NK-92 (cell line): Measurements from ENCODE around the gene LRRC8B.
"Not testable (repeated sequence)": the region's sequence is repeated elsewhere in the genome, so short reads cannot be mapped to it uniquely, and the experiment has no call there.

Experiments used
- DNase-seq: peaks from one replicate; lab custom pipeline; 2025; ENCODE audit not compliant: unreplicated experiment; lab: John Stamatoyannopoulos, UW

The LRRC8B gene

DNA sequence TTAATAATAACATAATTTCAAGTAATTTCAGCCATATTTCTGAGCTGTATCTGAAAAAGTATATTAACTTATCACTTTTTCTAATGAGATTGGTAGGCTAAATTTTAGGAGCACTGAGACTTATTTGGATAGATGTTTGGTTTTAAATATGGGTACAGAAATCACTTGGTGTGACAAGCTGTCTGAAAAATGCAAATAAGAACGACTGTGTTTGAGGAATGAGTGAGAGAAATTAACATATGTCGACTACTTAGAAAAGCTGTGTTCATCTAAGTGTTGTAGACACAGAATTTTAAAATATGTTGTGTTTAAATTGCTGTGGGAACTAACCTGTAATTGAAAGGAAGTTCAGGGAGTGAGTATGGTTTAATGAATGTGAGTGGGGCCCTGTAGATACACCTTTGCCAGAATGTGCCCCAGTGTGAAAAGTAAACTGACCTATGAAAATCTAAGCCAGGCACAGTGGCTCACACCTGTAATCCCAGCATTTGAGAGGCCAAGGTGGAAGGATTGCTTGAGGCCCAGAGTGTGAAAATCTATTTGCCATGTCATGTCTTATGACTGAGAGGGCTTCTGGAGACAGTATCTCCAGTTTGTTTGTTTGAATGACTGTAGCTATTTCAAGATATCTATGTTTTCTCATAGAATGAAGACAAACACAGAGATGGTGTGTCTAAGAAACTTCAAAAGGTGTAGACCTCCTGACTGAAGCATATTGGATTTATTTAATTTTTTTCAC is 54.5 kb downstream of the LRRC8B start:
- DNase-seq = no peak

DNA sequence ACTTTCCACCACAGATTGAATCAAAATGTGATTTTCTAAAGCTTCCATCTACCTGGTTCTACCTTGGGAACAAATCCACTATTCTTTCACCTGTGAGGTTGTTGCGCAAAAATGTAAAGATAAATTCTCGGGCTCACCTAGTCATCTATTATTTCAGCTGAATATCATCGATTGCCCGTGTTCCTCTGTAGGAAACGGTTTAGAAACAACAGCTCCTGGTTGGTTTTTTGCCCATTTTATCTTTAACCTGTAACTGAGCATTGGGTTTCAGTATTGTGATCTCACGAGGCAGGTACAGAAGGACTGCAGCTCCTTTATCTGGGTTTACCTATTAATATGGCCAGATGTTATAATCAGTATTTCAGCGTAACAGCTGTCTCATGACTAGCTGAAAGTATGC is 55.4 kb downstream of the LRRC8B start:
- DNase-seq = no peak

DNA sequence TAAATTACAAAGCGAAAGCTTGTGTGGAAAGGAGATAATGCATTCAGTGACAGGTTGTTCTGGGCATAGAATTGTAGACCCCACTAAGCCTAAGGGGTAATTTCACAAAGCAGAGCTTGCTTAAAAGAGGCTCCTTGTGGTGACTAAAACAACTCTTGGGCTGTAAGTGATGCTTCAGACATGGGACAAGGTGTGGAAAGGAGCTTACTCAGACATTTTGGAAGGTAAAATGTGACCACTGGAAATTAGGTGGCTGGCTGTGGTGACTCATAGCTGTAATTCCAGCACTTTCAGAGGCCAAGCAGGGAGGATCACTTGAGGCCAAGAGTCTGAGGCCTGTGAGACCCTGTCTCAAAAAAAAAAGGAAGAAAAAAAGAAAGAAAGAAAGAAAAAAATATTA is 57.2 kb downstream of the LRRC8B start:
- no peak for DNase-seq

DNA sequence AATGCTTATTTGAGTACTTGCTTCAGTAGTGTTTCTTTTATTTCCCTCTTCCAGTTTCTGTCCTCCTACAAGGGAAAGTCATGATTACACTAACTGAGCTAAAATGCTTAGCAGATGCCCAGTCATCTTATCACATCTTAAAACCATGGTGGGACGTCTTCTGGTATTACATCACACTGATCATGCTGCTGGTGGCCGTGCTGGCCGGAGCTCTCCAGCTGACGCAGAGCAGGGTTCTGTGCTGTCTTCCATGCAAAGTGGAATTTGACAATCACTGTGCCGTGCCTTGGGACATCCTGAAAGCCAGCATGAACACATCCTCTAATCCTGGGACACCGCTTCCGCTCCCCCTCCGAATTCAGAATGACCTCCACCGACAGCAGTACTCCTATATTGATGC is 57.9 kb downstream of the LRRC8B start:
- DNase-seq = no peak

DNA sequence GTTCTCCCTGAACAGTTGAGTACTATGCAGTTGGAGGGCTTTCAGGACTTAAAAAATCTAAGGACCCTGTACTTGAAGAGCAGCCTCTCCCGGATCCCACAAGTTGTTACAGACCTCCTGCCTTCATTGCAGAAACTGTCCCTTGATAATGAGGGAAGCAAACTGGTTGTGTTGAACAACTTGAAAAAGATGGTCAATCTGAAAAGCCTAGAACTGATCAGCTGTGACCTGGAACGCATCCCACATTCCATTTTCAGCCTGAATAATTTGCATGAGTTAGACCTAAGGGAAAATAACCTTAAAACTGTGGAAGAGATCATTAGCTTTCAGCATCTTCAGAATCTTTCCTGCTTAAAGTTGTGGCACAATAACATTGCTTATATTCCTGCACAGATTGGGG is 59.6 kb downstream of the LRRC8B start:
- DNase-seq = no peak

DNA sequence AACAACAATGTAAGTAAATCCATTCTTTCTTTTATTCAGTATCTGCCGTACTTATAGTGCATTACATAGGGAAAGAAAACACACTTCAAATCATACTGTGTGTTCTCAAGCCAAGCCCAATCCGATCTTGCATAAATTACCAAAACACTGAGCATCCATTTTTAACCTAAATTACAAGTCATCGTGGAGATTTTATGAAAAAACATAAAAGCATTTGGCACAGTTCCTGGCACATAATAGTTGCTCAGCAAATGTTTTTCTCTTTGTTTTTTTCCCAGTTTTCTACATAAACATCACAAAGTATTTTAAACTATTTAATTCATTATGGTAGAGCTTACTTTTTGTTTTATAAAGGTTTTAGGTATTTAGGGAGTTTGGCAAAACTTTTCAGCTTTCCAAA is 60.2 kb downstream of the LRRC8B start:
- no peak for DNase-seq

DNA sequence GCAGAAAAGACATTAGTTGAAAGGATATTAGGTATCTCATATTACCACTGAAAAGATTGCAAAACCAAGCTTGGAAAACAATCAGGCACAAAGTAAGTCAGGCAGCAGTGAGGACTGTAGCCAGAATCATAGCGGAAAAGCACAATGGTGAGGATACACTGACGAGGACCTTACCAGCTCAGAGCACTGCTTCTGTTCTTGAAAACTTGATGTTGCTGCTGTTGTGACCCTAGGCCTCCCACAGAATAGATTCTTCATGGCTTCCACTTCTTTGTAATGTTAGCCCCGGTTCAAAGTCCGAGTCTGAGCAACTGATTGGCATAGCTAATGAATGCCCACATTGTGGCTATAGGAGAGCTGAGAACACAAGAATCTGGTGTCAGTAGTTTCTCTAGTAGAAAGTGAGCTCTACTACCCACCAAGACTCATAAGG is 63.1 kb downstream of the LRRC8B start:
- no peak for DNase-seq

DNA sequence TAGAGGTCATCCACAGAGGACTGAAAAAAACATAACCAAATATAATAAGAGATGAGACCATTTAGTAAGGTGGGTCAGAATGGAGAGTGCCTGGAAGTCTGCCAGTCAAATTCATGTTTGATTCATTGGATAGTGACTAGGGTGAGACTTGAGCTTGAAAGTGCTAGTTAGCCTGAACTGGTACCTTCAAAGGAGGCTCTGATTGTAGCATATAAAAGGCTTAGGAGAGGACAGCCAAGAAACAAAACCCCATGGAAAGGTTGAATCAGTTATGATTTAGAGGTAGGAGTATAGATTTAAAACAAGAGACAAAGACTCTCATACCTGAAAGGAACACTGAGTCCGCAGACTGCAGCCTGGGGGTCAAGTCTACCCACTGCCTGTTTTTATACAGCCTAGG is 63.9 kb downstream of the LRRC8B start:
- no peak for DNase-seq

DNA sequence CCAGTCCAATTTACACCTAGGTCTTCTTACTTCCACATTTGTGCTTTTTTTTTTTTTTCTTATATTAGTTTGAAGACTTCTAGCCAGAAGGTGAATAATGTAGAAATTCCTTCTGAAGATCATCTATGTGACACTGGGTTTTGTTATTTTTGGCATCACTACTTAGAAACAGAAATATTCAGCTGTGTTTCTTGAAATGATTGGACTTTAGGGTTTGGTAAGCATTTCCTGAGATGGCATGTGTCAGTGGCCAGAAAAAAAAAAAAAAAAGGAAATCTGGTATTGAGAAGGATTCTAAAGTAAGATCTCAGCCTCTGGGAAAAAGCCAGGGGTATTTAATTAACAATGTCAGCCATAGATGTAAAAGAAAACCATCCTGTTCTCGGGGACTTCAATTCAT is 64.9 kb downstream of the LRRC8B start:
- no peak for DNase-seq

DNA sequence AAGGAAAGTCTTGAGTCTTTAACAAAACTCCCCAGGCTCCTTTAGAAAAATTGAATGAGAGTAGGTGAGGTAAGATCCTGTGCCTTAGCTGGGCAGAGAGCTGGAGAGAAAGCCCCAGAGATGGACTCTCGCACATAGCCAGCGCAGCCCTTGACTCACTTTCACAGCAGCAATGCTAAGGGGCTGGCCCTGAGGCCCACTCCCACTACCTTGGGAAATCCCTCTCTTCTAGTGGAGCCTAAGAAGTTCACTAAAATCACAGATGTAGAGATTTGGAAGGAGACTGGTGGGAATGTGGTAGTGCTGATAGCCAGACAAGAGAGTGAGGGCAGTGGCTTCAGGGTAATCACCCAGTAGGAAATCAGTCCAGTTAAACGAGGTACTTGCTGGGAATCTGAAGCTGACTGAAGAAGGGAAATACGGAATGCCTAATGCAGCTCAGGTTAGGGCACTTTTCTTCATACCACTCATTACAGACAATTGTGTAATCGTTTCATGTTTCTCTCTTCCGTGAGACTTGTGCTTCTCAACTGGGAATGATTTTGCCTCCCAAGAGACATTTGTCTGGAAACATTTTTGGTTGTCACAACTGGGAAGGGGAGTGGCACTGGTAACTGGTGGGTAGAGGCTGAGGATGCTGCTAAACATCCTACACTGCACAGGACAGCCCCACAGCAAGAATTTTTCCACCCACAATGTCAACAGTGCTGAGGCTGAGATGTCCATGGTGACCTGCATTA is 65.9 kb downstream of the LRRC8B start:
- no peak for DNase-seq

DNA sequence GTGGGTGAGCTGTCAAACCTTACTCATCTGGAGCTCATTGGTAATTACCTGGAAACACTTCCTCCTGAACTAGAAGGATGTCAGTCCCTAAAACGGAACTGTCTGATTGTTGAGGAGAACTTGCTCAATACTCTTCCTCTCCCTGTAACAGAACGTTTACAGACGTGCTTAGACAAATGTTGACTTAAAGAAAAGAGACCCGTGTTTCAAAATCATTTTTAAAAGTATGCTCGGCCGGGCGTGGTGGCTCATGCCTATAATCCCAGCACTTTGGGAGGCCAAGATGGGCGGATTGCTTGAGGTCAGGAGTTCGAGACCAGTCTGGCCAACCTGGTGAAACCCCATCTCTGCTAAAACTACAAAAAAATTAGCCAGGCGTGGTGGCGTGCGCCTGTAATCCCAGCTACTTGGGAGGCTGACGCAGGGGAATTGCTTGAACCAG is 68.3 kb downstream of the LRRC8B start:
- not testable (repeated sequence) for DNase-seq

DNA sequence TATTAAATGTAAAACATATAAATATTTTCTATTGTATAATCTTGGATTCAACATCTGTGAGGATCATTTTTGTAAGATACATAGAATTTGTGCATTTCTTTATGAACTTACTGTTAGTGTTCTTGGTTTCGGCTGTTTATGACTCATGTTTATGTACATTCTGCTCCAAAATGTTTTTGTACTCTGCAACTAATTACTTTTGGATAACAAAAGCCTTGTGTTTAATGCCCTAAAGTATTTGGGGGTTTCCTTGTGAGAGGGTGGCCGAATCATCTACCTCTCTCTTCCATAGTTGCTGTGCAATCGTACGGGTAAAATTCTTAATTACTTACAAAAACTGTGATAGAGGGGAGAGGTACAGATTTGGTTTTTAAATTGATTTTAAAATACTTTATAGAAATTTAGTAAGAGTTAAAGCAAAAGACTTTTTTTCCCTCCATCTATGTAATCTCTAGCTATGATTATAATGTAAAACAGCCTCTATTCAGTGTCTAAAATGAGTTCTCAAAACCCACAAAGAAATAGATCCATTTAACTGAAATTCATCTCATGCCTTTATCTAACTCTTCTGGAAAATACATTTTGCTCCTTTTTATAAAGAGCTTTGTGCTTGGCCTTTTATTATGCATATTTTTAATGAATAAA is 69.6 kb downstream of the LRRC8B start:
- no peak for DNase-seq

DNA sequence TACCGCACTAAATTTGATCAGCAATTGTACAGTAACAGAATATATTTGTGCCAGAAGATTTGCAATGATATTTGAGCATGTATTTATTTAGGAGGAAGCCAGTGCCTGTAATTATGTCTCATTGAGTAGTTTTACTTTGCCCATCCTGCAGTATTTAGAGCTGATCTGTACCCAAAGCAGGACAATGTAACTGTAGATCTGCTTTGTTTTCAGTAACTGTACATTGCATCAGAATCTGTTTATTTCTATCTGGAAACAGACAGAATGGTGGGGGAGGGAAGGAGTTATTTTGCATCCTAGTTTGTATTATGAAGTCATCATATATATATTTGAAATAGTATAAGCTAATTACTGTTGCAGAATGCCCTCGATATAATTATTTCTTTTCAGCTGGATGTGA is 72.1 kb downstream of the LRRC8B start:
- no peak for DNase-seq

DNA sequence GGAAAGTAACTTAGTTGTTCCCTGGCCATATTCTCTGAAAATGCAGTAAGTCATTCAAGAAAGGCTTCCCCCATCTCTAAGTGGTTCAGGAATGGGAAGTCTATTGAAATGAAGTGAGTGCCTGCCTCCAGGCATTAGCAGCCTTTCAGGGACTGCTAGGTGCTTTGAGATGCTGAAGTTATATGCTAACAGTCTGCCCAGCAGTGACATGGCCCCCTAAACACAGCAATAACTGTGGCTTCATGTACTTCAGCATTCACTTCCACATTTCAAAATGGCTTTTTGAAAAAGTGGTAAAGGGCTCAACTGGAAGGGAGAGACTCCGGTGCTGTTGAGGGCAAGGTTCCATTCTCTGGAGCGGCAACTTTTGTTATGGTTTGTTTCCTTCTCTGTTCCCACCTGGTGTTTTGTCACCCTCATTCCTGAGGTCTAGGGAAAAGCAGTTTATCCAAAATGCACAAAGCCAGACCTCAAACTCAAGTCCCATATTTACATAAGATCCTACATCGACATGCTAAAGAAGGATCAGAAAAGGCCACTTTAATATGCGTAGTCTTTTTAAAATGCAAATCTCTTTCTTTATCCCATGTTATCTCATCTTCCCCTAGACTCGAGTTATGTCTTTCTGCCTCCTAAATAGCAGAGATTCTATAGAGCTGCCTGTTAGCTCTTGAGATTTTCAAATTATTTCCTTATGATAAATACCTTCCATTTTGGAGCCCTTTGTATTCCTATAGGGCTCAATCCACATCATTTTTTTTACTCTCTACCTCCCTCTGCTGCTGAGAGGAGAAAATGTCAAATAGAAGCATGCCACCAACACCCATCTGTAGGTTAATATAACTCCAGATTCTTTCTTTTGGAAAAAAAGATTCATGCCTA is 74.1 kb downstream of the LRRC8B start:
- DNase-seq = no peak

DNA sequence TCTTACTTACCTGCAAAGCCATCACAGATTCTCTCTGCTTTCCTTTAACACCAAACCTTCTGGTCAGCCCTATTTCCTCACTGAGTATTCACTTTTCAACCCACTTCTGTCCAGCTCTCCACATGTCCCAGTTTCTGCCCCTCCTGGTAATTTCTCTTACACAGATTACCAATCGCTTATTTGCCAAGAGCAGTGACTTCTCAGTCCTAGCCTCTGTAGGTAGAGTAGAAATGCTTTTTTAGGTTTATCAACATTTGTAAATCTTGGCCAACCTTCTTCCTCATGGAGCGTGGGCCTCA is 74.7 kb downstream of the LRRC8B start:
- no peak for DNase-seq

DNA sequence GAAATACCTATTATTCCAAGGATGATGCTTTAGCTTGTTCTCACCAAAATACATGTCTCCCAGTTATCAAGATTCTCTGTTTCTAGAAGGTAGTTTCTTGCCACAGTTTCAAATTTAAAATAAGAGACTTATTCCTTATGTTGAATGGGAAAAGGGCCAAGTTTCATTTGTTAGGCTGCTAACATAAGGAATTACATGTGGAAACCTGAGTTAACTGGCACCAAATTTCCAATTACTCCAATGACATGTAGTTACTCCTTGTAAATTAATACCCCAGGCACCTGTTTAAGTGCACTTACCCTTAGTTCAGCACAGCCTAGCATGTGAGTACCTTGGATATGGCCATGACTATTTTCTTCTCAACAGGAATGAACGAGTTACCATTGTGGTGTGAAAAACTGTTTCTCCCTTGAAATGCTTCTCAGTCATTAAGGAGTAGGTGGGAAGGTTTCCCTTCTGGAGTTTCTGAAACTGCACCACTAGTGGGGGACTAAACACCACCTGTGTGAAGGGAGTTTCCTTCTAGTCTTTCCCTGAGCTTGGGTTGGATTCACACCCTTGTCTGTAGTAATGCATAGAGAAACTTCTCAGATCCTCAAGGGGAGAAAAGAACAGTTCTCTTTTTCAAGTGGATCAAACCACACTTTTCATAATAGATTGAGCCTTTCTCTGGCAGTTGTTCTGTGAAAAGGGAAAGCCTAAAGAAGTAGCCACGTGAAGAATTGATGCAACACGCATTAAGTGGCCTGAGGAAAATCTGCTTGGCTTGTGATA is 76.0 kb downstream of the LRRC8B start:
- DNase-seq = no peak

DNA sequence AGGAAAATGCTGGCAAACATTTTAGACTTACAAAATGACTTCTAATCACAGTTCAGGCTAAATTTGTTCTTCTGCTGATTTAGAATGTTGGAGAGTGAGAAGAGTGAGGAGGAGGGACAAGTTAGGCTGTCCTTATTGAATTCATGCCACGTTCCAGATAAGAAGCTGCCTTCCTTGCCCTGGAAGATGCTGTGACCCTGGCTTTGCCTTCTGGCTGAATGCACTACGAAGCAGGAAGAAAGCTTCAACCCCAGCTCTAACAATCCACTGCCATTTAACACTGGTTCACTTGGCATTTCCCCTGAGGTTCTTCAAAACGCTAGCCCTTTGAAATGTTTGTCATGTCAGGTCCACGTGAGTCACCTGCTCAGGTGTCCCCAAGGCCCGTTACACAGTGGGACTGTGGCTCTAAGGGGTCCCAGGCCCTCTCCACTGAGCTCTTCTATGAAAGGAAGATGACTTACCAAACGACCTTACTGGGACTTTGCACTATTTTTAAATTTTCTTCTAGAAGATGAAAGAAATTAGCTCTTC is 78.3 kb downstream of the LRRC8B start:
- no peak for DNase-seq

DNA sequence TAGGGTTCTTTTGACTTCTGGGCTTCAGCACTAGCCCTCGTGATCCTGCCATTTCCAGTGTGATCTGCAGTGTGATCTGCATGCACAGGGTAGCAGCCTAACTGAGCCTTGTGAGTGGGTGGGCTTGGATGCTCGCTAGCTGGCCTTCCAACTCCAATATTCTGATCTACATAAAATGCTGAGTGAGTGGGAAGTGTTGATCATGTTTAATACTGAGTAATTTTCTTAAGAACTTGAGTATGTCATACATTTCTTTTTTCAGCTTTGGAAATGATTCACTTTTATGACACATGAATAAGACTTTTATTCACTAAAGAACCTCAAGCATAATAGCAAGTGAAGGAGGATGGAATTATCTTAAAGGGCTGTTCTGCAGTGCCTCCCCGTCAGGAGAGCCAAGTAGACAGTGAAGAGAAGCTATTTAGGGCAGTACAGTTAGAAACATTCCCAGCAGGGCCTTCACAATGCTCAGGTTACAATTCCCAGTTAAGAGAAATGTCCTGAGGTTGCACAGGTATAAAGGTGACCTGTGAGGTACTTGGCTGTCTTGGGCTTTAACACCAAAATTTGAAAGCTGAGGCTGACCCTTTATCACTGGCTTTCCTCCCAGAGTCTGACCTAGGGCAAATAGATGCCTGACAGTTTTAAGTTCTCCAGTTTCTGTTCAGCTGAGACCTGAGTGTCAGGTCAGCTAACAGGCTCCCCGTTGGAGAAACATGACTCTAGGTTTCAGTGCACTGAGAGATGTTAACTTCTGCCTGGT is 79.2 kb downstream of the LRRC8B start:
- no peak for DNase-seq

DNA sequence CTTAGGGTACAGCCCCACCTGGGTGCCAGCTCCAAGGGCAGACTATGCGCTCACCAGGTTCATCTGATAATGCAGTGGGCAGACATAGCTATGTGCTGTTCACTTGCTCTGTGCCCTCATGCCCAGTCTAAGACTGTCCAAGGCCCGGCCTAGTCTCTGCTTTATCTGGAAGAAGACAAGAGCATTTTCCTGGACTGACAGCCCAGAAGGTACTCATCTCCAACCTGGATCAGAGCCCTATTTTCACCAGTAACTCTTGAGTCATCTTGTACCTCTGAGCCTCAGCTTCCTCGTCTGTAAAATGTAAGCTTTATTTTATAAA is 79.7 kb downstream of the LRRC8B start:
- DNase-seq = no peak

DNA sequence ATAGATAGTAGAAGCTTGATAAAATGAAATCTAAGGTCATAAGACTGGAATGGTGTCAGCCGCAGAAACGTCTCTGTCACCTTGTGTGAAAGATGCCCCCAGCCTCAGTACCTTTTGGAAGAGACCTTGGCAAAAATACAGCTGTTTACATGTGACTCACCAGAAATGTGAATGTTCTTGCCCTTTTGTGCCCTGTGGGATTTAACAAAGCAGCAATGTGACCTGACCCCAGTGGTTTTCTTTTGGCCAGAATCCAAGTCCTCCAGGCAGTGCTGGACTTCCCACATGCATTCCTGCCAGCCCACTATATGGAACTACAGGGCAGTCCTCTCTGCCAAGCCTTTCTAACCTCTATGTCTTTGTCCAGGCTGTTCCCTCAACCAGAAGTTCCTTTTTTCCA is 81.1 kb downstream of the LRRC8B start:
- no peak for DNase-seq
